K562 (cell line): ENCODE measurements around the gene DNM1. TPM values are rescaled to one million over a fixed set of nuclear protein-coding genes. Genes with fewer than 3 reads are reported as not detected.

Source experiments
- CC2D1A ChIP-seq: fragments of 450-650 bp; IDR thresholded peaks from 2 replicates; pipeline ENCODE4 v1.6.1; 2017; ENCODE audit warnings: mild to moderate bottlenecking
- CEBPG ChIP-seq, 3 experiments: fragments of 200-800 bp in 1 of 3; sonication (Bioruptor generic) in 1 of 3; sonication (generic) in 1 of 3; formaldehyde crosslinking in 1 of 3; IDR thresholded peaks in 2 of 3; conservative IDR thresholded peaks in 1 of 3; 2 replicates each; pipeline versions ENCODE4 v1.6.1 to v1.8.0; 2016 to 2022; ENCODE audit warnings: missing compliant biosample characterization in 2 of 3, missing genetic modification characterization in 2 of 3, mild to moderate bottlenecking in 1 of 3, missing genetic modification reagents in 1 of 3
- CLOCK ChIP-seq: fragments of 250-450 bp; sonication (Bioruptor Pico); IDR thresholded peaks from 2 replicates; pipeline ENCODE4 v1.4.0; 2020; ENCODE audit warnings: mild to moderate bottlenecking, moderate library complexity, borderline replicate concordance
- DDX20 ChIP-seq: fragments of 450-650 bp; IDR thresholded peaks from 2 replicates; pipeline ENCODE4 v1.6.1; 2016; ENCODE audit warnings: missing genetic modification characterization, low read depth, mild to moderate bottlenecking, missing compliant biosample characterization, moderate library complexity
- NR0B1 ChIP-seq: fragments of 450-650 bp; IDR thresholded peaks from one replicate; pipeline ENCODE4 v1.6.1; 2018; ENCODE audit warnings: mild to moderate bottlenecking, moderate library complexity; ENCODE audit not compliant: partially characterized antibody
- NRF1 ChIP-seq, 2 experiments: fragments of 450-650 bp; IDR thresholded peaks in 1 of 2; conservative IDR thresholded peaks in 1 of 2; 2 replicates each; pipeline ENCODE4 v1.6.1; 2014; ENCODE audit warnings: mild to moderate bottlenecking in 2 of 2
- STAT6 ChIP-seq: sonication (generic); formaldehyde crosslinking; IDR thresholded peaks from 2 replicates; pipeline ENCODE4 v1.8.1; 2023; ENCODE audit warnings: mild to moderate bottlenecking, missing genetic modification reagents
- TCF15 ChIP-seq: fragments of 250-450 bp; sonication (Bioruptor Pico); IDR thresholded peaks from 2 replicates; pipeline ENCODE4 v1.8.0; 2022; ENCODE audit warnings: moderate library complexity, mild to moderate bottlenecking, inconsistent platforms
- THRB ChIP-seq: fragments of 450-650 bp; formaldehyde crosslinking; conservative IDR thresholded peaks from 2 replicates; pipeline ENCODE4 v1.4.0; 2022; ENCODE audit warnings: mild to moderate bottlenecking, missing genetic modification characterization
- polyA plus RNA-seq, 8 experiments: library from polyadenylated mRNA; depleted of rRNA in 4 of 8; stranded (reverse) in 5 of 8; unstranded in 3 of 8; fragments of >200 nt; fragmentation: Nextera tagmentation in 2 of 8; fragmentation: Illumina TruSeq in 1 of 8; extraction: Ambion mirVana in 2 of 8; extraction: Trizol in 1 of 8; gene quantifications; 2 replicates each; pipeline versions ENCODE4 v1.2.1 to v1.2.3, GENCODE V29; 2011 to 2014; ENCODE audit warnings: inconsistent platforms in 1 of 8, missing spikeins in 1 of 8
- total RNA-seq, 7 experiments: library from RNA; depleted of rRNA in 6 of 7; stranded (reverse); fragments of >200 nt in 6 of 7; fragmentation: Illumina TruSeq in 2 of 7; extraction: Trizol in 2 of 7; gene quantifications; 2 replicates each; pipeline versions ENCODE4 v1.2.1 to v1.2.3, GENCODE V29; 2011 to 2021; ENCODE audit warnings: low replicate concordance in 1 of 7

DNM1 gene
- total and polyA plus RNA-seq, 9 of the 15 experiments (the other 6 are each of a cell fraction or from before 2014, with no cell fraction given), result 0.39 to 23.1 (median 9.1) TPM

- TF ChIP-seq DDX20 (tag) (no peak), CLOCK (no peak), NR0B1 (no peak), TCF15 (CRISPR knock-in tag) (no peak), STAT6 (CRISPR knock-in tag) (no peak), CC2D1A (no peak), CEBPG (CRISPR knock-in tag; IDR thresholded peaks at IDR 0.05) (no peak), CEBPG (tag; conservative IDR thresholded peaks at IDR 0.05 in 1 of 2, IDR thresholded peaks at IDR 0.05 in 1 of 2) (peak in 1 of 2 experiments; percentile 40; a peak in 1 of 4 replicates), THRB (CRISPR knock-in tag) (peak; percentile 65; the same call in 1 of the 2 replicates), NRF1 (conservative IDR thresholded peaks at IDR 0.05 in 1 of 2, IDR thresholded peaks at IDR 0.05 in 1 of 2) (no peak)
Observed at GRCh38 chr9:128280084-128280622, 77.0 kb downstream of the DNM1 start (continued).
